Retina (tissue), 1 donor: Measurements from ENCODE around the gene LCA5L.
A peak's percentile ranks its signal among the peaks of the same experiment; 100 is the strongest.
"Not testable (repeated sequence)": the region's sequence is repeated elsewhere in the genome, so short reads cannot be mapped to it uniquely, and the experiment has no call there.

ENCODE experiments used
- DNase-seq: peaks from one replicate; pipeline ENCODE4 v3.0.0-alpha.2; 2016

The LCA5L gene

GRCh38 chr21:39386899-39387298, 58.7 kb downstream of the LCA5L start:
- no peak for DNase-seq

GRCh38 chr21:39386194-39386593, 59.4 kb downstream of the LCA5L start:
- DNase-seq = no peak

DNA sequence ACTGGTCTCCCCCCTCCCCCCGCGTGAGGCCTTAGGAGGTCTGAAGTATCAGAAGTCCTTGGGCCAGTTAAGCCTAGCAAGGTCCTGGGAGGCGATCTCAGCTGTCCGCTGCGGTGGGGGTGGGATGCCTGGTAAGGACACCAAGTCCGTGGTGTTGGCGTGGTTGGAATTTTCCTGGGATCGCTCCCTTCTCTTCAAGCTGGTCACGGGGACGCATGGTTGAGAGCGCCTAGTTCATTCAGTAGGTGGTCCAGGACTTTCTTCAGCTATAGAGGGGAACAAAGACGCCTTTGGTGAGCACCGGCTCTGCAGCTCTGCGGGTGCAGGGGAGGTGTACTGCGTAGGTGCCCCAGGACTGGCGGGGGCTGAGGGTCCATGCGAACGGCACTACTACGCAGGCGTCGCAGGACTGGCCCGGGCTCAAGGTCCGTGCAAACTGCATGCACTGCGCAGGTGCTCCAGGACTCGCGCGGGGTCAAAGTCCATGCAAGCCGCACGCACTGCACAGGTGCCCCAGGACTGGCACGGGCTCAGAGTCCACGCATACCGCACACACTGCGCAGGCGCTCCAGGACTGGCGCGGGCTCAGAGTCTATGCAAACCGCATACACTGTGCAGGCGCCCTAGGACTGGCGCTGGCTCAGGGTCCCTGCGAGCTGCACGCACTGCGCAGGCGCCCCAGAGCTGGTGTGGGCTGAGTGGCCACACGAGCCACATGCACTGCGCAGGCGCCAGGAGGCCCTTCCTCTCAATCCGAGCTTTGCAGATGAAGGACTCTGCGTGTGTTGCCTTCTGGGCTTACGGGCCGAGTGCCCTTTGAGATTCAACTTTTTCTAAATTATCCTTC, 60.1 kb downstream of the LCA5L start:
- DNase-seq = peak; percentile 83

DNA sequence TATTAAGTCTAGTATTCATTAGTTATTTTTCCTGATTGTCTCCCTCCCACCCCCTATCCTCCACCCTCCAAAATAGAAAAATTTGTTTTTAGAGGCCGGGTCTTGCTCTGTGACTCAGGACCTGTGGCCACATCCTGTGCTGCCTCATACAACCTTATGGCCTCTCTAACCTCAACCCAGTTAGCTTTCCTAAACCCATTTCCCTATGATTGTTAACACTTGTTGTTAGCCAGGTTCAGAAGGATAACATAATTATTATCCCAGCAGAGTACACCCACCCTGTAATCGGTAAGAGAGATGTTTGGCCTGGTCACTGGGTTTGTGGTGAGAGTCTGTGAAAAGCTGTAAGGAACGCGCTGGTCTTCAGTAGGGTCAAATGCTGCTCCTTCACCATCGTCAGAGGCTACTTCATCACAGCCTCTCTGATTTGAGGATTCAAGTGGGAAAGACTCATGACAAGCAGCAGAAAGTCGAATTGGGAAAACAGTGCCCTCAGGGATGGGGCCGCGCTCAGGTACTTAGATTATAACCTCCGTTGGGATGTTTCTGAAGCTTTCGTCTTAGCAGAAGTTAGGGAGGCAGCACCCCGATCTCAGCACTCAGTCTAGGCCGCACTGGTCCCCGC, 60.8 kb downstream of the LCA5L start:
- no peak for DNase-seq

DNA sequence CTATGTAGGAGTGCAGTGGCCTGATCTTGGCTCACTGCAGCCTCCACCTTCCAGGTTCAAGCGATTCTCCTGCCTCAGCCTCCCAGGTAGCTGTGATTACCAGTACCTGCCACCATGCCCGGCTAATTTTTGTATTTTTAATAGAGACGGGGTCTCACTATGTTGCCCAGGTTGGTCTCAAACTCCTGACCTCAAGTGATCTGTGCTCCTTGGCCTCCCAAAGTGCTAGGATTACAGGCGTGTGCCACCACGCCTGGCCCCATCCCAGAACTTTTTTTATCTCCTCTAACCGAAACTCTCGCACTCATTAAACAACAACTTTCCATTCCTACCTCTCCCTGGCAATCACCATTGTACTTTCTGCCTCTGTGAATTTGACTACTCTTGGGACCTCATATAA, 63.5 kb downstream of the LCA5L start:
- DNase-seq = not testable (repeated sequence)

GRCh38 chr21:39381009-39381408, 64.6 kb downstream of the LCA5L start:
- DNase-seq = no peak

DNA sequence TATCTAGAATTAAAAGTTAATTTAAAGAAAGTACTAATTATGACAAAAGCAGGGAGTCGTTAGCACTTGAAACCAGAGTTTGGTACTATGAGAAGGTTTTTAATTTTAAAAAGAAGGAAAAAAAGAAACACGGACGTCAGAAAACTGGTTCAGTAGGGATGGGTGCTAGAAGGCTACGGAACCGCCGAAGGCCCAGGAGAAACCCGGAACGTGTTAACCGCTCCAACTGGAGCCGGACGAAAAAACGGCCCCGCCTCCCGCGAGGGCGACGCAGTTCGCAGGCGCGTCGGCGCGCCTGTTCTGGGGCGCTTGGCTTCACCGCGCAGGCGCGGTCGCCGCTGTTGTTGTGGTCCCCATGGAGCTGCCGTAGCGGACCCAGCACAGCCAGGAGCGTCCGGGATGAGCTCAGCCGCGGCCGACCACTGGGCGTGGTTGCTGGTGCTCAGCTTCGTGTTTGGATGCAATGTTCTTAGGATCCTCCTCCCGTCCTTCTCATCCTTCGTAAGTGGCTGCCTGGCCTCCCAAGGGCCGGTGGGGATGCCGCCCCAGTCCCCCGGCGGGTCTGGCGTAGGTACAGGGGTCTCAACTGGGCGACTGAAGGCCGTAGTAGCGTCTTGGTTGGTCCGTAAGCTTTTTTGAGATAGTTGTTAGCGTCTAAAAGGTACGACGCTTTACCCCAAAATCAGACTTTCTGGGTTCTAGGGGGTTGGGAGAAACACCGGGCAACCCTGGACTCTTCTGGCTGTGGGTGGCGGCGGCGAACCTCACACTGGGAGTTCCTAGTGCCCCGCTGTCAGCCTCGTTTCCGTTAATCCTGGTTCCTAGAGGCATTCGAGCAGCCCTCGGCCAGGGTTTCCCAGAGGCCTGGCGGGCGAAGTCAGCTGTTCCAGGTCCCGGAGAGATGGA, 65.3 kb downstream of the LCA5L start:
- peak; percentile 95 for DNase-seq

DNA sequence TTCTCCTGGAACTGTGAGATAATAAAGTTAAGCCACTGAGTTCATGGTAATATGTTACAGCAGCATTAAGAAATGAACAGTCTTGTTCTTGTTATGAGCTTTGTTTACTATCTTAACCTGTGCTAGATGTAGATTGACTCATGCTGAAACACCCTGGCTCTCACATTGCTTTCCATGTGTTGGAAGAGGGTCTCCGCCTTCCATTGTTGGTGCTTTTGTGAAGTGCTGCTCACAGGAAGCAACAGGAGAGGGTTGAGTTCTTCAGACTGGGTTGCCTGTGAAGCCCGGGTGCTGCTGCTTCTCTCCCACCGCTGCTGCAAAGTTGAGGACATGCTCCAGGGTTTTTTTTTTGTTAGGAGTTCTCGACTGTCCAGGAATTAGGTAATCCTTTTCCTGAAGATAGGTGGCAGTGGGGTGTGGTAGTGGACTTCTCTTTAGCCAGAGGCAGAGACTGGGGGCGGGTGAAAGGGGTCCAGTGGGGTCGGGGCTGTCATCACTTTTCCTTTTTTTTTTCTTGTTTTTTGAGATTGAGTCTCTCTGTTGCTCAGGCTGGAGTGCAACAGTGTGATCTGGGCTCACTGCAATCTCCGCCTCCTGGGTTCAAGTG, 68.0 kb downstream of the LCA5L start:
- DNase-seq = no peak

GRCh38 chr21:39375446-39375845, 70.1 kb downstream of the LCA5L start:
- DNase-seq = no peak

- DNase-seq = no peak
These were observed 71.5 kb downstream of the LCA5L start for GRCh38 chr21:39374046-39374445.

DNA sequence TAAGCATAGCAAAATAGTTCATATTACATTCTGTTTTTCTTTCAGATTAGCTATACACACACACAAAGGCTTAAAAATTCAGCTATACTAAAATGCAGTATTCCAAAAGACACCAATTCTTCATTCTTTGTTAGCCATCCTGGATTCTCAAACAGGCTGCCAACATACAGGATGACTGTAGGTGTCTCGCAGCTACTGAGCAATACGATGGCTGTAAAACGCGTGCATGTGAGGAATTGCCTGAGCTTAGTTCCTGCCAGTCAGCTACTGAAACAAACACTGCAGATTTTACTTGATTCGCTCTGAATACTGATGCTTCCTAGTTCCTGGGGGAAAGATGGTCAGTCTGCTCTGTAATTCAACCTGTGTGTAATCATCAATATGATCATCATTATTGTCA, 71.9 kb downstream of the LCA5L start:
- DNase-seq = no peak

- not testable (repeated sequence) for DNase-seq
These were observed 75.7 kb downstream of the LCA5L start for GRCh38 chr21:39369896-39370288.

- DNase-seq = no peak
These were observed 77.8 kb downstream of the LCA5L start for GRCh38 chr21:39367783-39368182.

DNA sequence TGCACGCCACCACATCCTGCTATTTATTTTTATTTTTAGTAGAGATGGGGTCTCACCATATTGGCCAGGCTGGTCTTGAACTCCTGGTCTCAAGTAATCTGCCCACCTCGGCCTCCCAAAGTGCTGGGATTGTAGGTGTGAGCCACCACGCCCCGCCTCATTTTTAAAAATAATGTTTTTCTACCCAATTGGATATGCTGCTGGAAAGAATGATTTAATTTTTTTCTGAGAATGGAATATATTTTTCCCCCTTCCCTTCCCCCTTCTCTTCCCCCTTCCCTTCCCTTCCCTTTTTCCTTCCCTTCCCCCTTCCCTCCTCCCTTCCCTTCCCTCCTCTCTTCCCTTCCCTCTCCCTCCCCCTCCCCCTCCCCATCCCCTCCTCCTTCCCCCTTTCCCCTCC, 79.0 kb downstream of the LCA5L start:
- no peak for DNase-seq

- no peak for DNase-seq
These were observed 80.6 kb downstream of the LCA5L start for GRCh38 chr21:39364949-39365348.

DNA sequence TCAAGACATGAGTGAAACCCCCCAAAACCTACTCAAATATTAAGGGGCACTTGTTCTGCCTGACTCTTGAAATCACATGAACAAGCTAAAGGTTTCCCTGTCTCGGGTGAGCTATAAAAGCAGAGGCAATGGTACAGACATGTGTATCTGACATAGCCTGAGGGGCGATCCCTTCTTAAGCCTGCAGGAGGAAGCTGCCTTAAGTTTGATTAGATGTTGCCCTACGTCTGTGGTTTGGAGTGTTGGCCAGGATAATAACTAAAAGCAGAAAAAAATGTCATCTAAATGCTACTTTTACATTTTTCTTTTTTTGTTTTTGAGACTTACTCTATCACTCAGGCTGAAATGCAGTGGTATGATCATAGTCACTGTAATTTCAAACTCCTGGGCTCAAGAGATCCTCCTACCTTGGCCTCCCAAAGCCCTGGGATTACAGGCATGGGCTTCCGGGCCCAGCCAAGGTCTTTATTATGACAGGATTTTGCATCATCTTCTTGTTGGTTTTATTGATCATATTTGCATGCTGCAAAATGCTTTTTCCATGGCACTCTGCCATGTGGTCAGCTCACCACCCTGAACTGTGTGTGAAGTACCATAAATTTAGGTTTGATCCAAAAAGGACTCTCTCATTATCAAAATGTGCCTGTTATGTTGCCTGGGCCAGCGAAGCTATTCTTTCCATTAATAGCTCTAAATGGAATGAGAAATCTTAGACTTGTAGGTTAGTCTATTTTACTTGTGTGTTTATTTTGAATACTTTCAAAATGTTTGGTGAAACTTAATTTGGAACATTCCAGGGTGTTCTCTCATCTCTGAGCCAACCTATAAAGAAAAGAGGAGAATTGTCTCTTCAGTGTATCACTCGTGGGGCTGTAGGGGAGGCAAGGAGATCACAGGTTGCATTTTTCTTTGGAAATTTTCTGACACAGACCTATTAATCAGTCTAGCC, 81.7 kb downstream of the LCA5L start:
- DNase-seq = no peak

GRCh38 chr21:39362733-39363132, 82.8 kb downstream of the LCA5L start:
- no peak for DNase-seq

GRCh38 chr21:39359382-39359781, 86.2 kb downstream of the LCA5L start:
- DNase-seq = no peak
